ENCODE data around the gene FARP1. TPM values are rescaled to one million over a fixed set of nuclear protein-coding genes. Genes with fewer than 3 reads are reported as not detected.

Gene FARP1
- total and polyA plus RNA-seq, 2 of the 13 experiments (the other 11 are each of a cell fraction or from before 2014, with no cell fraction given): 70.6 to 126 TPM

DNA sequence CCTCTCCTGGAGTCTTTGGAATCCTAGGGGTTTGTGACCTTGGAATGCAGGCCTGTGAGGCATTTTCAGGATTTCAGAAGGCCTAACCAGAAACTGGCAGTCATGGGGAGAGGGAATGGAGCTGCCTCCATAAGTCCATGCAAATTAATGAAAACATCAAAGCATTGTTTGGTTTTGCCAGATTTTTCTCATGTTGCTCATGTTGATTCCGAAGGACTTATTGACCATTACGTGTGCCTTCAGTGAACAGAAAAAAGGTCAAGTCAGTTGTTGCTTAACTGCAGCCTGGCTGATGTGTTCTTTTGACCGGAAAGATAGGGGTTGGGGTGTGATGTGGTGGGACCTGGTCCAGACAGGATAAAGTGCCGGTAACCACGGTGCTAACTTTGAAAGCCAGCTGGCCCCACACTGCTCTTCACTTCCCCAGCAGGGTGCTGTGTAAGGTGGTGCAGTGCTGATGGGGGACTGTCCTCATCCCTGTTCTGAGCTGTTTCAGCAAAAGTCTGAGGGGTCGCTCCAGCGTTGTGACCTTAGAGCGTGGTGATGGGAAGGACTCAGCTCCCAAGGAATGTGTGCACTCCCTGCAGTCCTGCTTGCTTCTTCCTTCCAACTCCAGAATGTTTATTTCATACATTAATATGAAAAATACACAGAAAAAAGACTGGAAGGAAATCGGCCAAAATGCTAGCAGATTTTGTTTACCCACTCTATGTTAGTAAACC is 30.7 kb downstream of the FARP1 start (continued):
- TF ChIP-seq MAF1 (CRISPR knock-in tag; IDR thresholded peaks at IDR 0.05; ENCODE audit: borderline replicate concordance) (no peak), PPARG (CRISPR knock-in tag; conservative IDR thresholded peaks at IDR 0.05) (peak; percentile 64), ZNF337 (CRISPR knock-in tag; IDR thresholded peaks at IDR 0.05; ENCODE audit: borderline replicate concordance, low read depth) (0 out of 2 replicates have a peak, but pooled peaks have one; percentile 47), TBX3 (IDR thresholded peaks at IDR 0.05; ENCODE audit: borderline replicate concordance) (peak; percentile 74; the same call in 1 of the 2 replicates), PAF1 (CRISPR knock-in tag; IDR thresholded peaks at IDR 0.05) (no peak), ZNF678 (CRISPR knock-in tag; IDR thresholded peaks at IDR 0.05) (no peak), FOXK2 (IDR thresholded peaks at IDR 0.05) (peak; percentile 87), ZNF225 (CRISPR knock-in tag; IDR thresholded peaks at IDR 0.05) (no peak), ZNF737 (CRISPR knock-in tag; IDR thresholded peaks at IDR 0.05; ENCODE audit: borderline replicate concordance) (no peak), ZBTB7B (CRISPR knock-in tag; IDR thresholded peaks at IDR 0.05) (no peak), ZFY (CRISPR knock-in tag; IDR thresholded peaks at IDR 0.05) (no peak), ZNF251 (CRISPR knock-in tag; IDR thresholded peaks at IDR 0.05) (no peak)
- TF ChIP-seq, protein P1, sequence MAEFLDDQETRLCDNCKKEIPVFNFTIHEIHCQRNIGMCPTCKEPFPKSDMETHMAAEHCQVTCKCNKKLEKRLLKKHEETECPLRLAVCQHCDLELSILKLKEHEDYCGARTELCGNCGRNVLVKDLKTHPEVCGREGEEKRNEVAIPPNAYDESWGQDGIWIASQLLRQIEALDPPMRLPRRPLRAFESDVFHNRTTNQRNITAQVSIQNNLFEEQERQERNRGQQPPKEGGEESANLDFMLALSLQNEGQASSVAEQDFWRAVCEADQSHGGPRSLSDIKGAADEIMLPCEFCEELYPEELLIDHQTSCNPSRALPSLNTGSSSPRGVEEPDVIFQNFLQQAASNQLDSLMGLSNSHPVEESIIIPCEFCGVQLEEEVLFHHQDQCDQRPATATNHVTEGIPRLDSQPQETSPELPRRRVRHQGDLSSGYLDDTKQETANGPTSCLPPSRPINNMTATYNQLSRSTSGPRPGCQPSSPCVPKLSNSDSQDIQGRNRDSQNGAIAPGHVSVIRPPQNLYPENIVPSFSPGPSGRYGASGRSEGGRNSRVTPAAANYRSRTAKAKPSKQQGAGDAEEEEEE (CRISPR knock-in tag; IDR thresholded peaks at IDR 0.05; ENCODE audit: borderline replicate concordance): no peak
- TF ChIP-seq, protein P2, sequence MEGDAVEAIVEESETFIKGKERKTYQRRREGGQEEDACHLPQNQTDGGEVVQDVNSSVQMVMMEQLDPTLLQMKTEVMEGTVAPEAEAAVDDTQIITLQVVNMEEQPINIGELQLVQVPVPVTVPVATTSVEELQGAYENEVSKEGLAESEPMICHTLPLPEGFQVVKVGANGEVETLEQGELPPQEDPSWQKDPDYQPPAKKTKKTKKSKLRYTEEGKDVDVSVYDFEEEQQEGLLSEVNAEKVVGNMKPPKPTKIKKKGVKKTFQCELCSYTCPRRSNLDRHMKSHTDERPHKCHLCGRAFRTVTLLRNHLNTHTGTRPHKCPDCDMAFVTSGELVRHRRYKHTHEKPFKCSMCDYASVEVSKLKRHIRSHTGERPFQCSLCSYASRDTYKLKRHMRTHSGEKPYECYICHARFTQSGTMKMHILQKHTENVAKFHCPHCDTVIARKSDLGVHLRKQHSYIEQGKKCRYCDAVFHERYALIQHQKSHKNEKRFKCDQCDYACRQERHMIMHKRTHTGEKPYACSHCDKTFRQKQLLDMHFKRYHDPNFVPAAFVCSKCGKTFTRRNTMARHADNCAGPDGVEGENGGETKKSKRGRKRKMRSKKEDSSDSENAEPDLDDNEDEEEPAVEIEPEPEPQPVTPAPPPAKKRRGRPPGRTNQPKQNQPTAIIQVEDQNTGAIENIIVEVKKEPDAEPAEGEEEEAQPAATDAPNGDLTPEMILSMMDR (CRISPR knock-in tag; IDR thresholded peaks at IDR 0.05): no peak
- TF ChIP-seq, protein P3, sequence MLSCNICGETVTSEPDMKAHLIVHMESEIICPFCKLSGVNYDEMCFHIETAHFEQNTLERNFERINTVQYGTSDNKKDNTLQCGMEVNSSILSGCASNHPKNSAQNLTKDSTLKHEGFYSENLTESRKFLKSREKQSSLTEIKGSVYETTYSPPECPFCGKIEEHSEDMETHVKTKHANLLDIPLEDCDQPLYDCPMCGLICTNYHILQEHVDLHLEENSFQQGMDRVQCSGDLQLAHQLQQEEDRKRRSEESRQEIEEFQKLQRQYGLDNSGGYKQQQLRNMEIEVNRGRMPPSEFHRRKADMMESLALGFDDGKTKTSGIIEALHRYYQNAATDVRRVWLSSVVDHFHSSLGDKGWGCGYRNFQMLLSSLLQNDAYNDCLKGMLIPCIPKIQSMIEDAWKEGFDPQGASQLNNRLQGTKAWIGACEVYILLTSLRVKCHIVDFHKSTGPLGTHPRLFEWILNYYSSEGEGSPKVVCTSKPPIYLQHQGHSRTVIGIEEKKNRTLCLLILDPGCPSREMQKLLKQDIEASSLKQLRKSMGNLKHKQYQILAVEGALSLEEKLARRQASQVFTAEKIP (CRISPR knock-in tag; IDR thresholded peaks at IDR 0.05; ENCODE audit: borderline replicate concordance): no peak
- TF ChIP-seq, protein P4, sequence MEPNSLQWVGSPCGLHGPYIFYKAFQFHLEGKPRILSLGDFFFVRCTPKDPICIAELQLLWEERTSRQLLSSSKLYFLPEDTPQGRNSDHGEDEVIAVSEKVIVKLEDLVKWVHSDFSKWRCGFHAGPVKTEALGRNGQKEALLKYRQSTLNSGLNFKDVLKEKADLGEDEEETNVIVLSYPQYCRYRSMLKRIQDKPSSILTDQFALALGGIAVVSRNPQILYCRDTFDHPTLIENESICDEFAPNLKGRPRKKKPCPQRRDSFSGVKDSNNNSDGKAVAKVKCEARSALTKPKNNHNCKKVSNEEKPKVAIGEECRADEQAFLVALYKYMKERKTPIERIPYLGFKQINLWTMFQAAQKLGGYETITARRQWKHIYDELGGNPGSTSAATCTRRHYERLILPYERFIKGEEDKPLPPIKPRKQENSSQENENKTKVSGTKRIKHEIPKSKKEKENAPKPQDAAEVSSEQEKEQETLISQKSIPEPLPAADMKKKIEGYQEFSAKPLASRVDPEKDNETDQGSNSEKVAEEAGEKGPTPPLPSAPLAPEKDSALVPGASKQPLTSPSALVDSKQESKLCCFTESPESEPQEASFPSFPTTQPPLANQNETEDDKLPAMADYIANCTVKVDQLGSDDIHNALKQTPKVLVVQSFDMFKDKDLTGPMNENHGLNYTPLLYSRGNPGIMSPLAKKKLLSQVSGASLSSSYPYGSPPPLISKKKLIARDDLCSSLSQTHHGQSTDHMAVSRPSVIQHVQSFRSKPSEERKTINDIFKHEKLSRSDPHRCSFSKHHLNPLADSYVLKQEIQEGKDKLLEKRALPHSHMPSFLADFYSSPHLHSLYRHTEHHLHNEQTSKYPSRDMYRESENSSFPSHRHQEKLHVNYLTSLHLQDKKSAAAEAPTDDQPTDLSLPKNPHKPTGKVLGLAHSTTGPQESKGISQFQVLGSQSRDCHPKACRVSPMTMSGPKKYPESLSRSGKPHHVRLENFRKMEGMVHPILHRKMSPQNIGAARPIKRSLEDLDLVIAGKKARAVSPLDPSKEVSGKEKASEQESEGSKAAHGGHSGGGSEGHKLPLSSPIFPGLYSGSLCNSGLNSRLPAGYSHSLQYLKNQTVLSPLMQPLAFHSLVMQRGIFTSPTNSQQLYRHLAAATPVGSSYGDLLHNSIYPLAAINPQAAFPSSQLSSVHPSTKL (CRISPR knock-in tag; IDR thresholded peaks at IDR 0.05): peak; percentile 91
- TF ChIP-seq, protein P5, sequence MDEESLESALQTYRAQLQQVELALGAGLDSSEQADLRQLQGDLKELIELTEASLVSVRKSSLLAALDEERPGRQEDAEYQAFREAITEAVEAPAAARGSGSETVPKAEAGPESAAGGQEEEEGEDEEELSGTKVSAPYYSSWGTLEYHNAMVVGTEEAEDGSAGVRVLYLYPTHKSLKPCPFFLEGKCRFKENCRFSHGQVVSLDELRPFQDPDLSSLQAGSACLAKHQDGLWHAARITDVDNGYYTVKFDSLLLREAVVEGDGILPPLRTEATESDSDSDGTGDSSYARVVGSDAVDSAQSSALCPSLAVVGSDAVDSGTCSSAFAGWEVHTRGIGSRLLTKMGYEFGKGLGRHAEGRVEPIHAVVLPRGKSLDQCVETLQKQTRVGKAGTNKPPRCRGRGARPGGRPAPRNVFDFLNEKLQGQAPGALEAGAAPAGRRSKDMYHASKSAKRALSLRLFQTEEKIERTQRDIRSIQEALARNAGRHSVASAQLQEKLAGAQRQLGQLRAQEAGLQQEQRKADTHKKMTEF (CRISPR knock-in tag; IDR thresholded peaks at IDR 0.05): peak; percentile 69

Measured in HepG2 (cell line).